Brain microvascular endothelial cell (primary cell): ENCODE measurements around the gene BRWD1.

ENCODE experiments used
- DNase-seq: peaks from one replicate; pipeline ENCODE4 v3.0.0-alpha.2; 2020
- H3K27ac ChIP-seq: fragments of 250-450 bp; sonication (Bioruptor Pico); 2 replicates; pipeline ENCODE4 v1.5.1; 2020; ENCODE audit warnings: mild to moderate bottlenecking, moderate library complexity
- H3K27me3 ChIP-seq: fragments of 250-450 bp; sonication (Bioruptor Pico); replicated peaks from 2 replicates; pipeline ENCODE4 v1.5.1; 2020; ENCODE audit warnings: mild to moderate bottlenecking
- H3K36me3 ChIP-seq: fragments of 250-450 bp; sonication (Bioruptor Pico); replicated peaks from 2 replicates; pipeline ENCODE4 v1.5.1; 2020; ENCODE audit warnings: mild to moderate bottlenecking
- H3K4me3 ChIP-seq: 2 replicates; pipeline ENCODE4 v1.5.1; 2011; ENCODE audit warnings: low read depth, mild to moderate bottlenecking, control low read depth, low read length, moderate library complexity
- CTCF ChIP-seq: IDR thresholded peaks from 2 replicates; pipeline ENCODE4 v1.5.1; 2011; ENCODE audit warnings: low read depth, mild to moderate bottlenecking, moderate library complexity, low read length, control low read depth, inconsistent platforms; ENCODE audit errors: missing control alignments
- in situ Hi-C: cut with HindIII; loops from 2 replicates; pipeline ENCODE4 v1.10.0; 2017; ENCODE audit warnings: low sequenced_read_pairs, low pct_ligation_motif_present

The BRWD1 gene

GRCh38 chr21:39296891-39297290 lies 16.5 kb downstream of the BRWD1 start:
- peaks cover 41% of the 10 kb centered on the region for H3K36me3 ChIP-seq

DNA sequence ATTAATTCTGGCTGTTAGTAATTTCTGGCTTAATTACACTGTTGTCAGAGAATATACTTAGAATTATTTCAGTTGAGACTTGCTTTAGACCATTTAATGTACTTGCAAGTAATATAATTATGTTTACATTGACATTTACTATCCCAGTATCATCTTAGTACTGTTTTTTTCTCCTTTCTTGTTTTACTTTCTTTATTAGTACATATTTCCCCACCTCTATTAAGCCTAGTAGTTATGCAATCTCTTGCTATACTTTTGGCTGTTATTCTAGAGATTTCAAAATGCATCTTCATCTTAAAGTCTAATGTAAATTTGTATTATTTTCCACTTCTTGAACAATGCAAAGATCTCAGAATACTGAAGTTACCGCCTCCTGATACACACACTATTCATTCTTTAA lies 24.4 kb downstream of the BRWD1 start:
- H3K27ac ChIP-seq, result no peak overlapping the region
- H3K36me3 ChIP-seq, result peaks cover 33% of the 10 kb centered on the region
- no peak for TF ChIP-seq CTCF
- no peak for DNase-seq
- in situ Hi-C loops, result no loop called here
- H3K27me3 ChIP-seq, result no peaks in the 10 kb centered on the region
- H3K4me3 ChIP-seq, result no peak overlapping the region

More at GRCh38 chr21:39296891-39297290, 16.5 kb downstream of the BRWD1 start:
- in situ Hi-C loops, result no loop called here
- DNase-seq, result no peak
- Histone ChIP-seq H3K4me3 (no peak overlapping the region), H3K27me3 (no peaks in the 10 kb centered on the region), H3K27ac (no peak overlapping the region)
- no peak for TF ChIP-seq CTCF

DNA sequence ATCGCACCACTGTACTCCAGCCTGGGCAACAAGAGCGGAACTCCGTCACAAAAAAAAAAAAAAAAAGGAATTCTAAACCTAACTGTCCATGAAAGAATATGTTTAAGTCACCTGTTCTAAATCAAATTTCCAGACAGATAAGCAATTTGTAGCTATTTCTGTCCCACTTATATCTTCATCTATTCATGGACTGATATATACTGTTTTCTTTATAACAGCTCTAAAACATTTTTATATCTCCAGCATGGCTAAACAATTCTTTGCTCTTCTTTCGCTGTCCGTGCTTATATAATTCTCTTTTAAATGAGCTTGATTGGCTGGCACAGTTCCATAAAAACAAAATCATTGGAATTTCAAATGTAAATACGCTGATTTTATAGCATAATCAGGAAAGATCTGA lies 30.5 kb downstream of the BRWD1 start:
- DNase-seq, result no peak
- in situ Hi-C loops, result no loop called here
- TF ChIP-seq CTCF, result no peak
- Histone ChIP-seq H3K27ac (no peak overlapping the region), H3K4me3 (no peak overlapping the region), H3K27me3 (no peaks in the 10 kb centered on the region), H3K36me3 (peaks cover 16% of the 10 kb centered on the region)

GRCh38 chr21:39281853-39282252 lies 31.6 kb downstream of the BRWD1 start:
- H3K36me3 ChIP-seq, result peaks cover 15% of the 10 kb centered on the region
- no peaks in the 10 kb centered on the region for H3K27me3 ChIP-seq
- TF ChIP-seq CTCF, result no peak
- H3K4me3 ChIP-seq, result no peak overlapping the region
- in situ Hi-C loops, result no loop called here
- no peak overlapping the region for H3K27ac ChIP-seq
- DNase-seq, result no peak

DNA sequence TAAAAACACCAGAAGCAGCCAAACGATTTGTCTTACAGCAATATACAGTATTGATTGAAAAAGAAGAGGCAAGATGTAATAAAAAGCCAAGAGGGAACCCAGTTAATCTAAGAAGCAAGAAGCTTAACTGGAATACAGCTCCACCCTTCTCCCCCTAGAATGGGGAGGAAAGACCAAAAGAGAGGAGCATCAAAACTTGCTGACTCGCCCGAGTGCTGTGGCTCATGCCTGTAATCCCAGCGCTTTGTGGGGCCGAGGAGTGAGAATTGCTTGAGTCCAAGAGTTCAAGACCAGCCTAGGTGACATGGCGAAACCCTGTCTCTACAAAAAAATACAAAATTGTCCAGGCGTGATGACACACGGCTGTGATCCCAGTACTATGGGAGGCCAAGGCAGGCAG lies 32.2 kb downstream of the BRWD1 start:
- no peak for TF ChIP-seq CTCF
- peaks cover 15% of the 10 kb centered on the region for H3K36me3 ChIP-seq
- no peak overlapping the region for H3K27ac ChIP-seq
- H3K27me3 ChIP-seq, result no peaks in the 10 kb centered on the region
- no peak overlapping the region for H3K4me3 ChIP-seq
- no peak for DNase-seq
- in situ Hi-C loops, result no loop called here

- Histone ChIP-seq H3K27ac (no peak overlapping the region), H3K27me3 (no peaks in the 10 kb centered on the region), H3K36me3 (peaks cover 33% of the 10 kb centered on the region), H3K4me3 (no peak overlapping the region)
- DNase-seq, result no peak
- in situ Hi-C loops, result no loop called here
- no peak for TF ChIP-seq CTCF
Measured at GRCh38 chr21:39269620-39270019, 43.8 kb downstream of the BRWD1 start.
